Esophagus muscularis mucosa (tissue), 3 donors: Measurements from ENCODE around the gene UGT1A10.

Source experiments
- POLR2A ChIP-seq: fragments of 450-650 bp; IDR thresholded peaks from one replicate; pipeline ENCODE4 v1.6.1; 2017; ENCODE audit warnings: antibody characterized with exemption, moderate library complexity, mild to moderate bottlenecking, low read depth
- POLR2AphosphoS5 ChIP-seq, 2 donors: sonication (generic); formaldehyde crosslinking; IDR thresholded peaks; one replicate each; pipeline ENCODE4 v1.6.1; 2017; ENCODE audit warnings: antibody characterized with exemption in 2 of 2
- TF ChIP-seq, protein P1 (sequence below), 3 experiments: fragments of 200-600 bp in 2 of 3; fragments of 450-650 bp in 1 of 3; sonication (generic) in 2 of 3; IDR thresholded peaks; one replicate each; pipeline ENCODE4 v1.5.1; 2017 to 2019; ENCODE audit warnings: antibody characterized with exemption in 3 of 3, mild to moderate bottlenecking in 2 of 3, moderate library complexity in 1 of 3

DNA sequence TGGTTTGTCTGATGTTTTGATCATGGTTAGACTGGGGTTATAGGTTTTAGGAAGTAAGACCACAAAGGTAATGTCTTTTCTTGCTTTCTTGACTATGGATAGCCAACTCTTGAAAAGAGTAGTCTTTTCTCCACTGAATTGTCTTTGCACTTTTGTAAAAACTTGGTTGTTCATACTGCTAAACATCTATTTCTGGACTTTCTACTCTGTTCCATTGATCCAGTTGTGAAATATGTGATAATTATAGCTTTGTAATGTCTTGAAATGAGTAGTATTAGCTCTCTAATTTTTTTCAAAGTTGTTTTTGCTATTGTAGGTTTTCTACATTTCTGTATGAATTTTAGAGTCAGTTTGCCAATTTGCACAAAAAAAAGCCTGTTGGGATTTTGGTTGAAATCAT is 22.4 kb downstream of the UGT1A10 start:
- no peak for TF ChIP-seq POLR2A
- no peak for TF ChIP-seq POLR2AphosphoS5 (IDR thresholded peaks at IDR 0.05)
- TF ChIP-seq, protein P1, sequence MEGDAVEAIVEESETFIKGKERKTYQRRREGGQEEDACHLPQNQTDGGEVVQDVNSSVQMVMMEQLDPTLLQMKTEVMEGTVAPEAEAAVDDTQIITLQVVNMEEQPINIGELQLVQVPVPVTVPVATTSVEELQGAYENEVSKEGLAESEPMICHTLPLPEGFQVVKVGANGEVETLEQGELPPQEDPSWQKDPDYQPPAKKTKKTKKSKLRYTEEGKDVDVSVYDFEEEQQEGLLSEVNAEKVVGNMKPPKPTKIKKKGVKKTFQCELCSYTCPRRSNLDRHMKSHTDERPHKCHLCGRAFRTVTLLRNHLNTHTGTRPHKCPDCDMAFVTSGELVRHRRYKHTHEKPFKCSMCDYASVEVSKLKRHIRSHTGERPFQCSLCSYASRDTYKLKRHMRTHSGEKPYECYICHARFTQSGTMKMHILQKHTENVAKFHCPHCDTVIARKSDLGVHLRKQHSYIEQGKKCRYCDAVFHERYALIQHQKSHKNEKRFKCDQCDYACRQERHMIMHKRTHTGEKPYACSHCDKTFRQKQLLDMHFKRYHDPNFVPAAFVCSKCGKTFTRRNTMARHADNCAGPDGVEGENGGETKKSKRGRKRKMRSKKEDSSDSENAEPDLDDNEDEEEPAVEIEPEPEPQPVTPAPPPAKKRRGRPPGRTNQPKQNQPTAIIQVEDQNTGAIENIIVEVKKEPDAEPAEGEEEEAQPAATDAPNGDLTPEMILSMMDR (IDR thresholded peaks at IDR 0.05) = no peak
